ENCODE data around the gene PAM16. TPM values are rescaled to one million over a fixed set of nuclear protein-coding genes. Genes with fewer than 3 reads are reported as not detected.
A peak's percentile ranks its signal among the peaks of the same experiment; 100 is the strongest.

PAM16 gene
- total RNA-seq, 1 experiment from 2014 or later = 104 TPM

- DNase-seq (ENCODE audit: low read depth, low spot score) (no peak), ATAC-seq (no peak)
- ChIA-PET POLR2A (no interaction called here), CTCF (interaction anchor here (0.8 kb wide), 1 partner anchor 61 kb away, joined by 9 read pairs; no protein-coding TSS in a partner anchor)
- intact Hi-C loops (cut with micrococcal nuclease; ENCODE audit: unreplicated experiment) (no loop called here), in situ Hi-C loops (cut with HindIII; ENCODE audit: low pct_unique_long_range_greater_than_20kb, low sequenced_read_pairs) (no loop called here)
- Histone ChIP-seq H3K4me3 (ENCODE audit: low read depth in 2 of 2, low read length in 2 of 2) (no peak overlapping the region), H3K4me1 (ENCODE audit: control insufficient read depth, insufficient read depth, low read length) (peaks cover 71% of the 10 kb centered on the region), H3K9me3 (ENCODE audit: control insufficient read depth, insufficient read depth, low read depth, low read length) (no peaks in the 10 kb centered on the region), H3K27me3 (ENCODE audit: control insufficient read depth, insufficient read depth, low read length) (no peaks in the 10 kb centered on the region), H3K27ac (ENCODE audit: low read length) (no peak overlapping the region), H3K36me3 (ENCODE audit: control insufficient read depth, insufficient read depth, low read length) (no peaks in the 10 kb centered on the region; the same call in 1 of the 2 replicates)
- TF ChIP-seq TCF7L2 (IDR thresholded peaks at IDR 0.05; ENCODE audit: low read depth, low read length) = no peak
- no peak for TF ChIP-seq REST (IDR thresholded peaks at IDR 0.05; ENCODE audit: insufficient read depth in 1 of 2, low read depth in 2 of 2, low read length in 1 of 2)
- no peak for TF ChIP-seq CTCF (IDR thresholded peaks at IDR 0.05)
- no peak for TF ChIP-seq SIN3A (IDR thresholded peaks at IDR 0.05; ENCODE audit: borderline replicate concordance, insufficient read depth, low read depth, low read length)
- TF ChIP-seq POLR2AphosphoS5 (IDR thresholded peaks at IDR 0.05; ENCODE audit: low read depth, low read length) = no peak; the same call in 1 of the 2 replicates
- no TSS peak for BruUV-seq (replicated peaks)
These were observed 9.9 kb downstream of the PAM16 start for GRCh38 chr16:4341250-4341649.

DNA sequence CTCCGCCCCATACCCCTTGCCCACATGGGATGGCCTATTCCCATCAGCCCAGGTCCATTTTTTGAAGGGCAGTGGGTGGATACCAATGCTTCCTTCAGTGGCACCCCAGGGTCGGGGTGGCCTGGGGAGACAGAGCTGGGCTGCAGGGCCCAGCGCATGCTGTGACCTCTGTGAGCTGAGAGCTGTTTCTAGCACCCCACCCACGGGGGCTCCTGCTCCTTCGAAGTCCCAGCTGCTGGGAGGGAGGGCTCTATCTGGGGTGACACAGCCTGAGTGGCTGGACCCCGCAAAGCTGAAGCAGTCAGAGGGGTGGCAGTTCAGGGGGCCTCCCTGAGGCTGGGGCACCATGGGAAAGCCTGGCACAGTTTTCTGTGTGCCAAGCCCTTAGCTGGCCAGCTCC lies 10.7 kb downstream of the PAM16 start:
- no peak for DNase-seq (ENCODE audit: low read depth, low spot score)
- BruUV-seq (replicated peaks) = no TSS peak
- in situ Hi-C loops (cut with HindIII; ENCODE audit: low pct_unique_long_range_greater_than_20kb, low sequenced_read_pairs) (no loop called here), intact Hi-C loops (cut with micrococcal nuclease; ENCODE audit: unreplicated experiment) (no loop called here)
- TF ChIP-seq SIN3A (IDR thresholded peaks at IDR 0.05; ENCODE audit: borderline replicate concordance, insufficient read depth, low read depth, low read length) = no peak
- no peak for TF ChIP-seq POLR2AphosphoS5 (IDR thresholded peaks at IDR 0.05; ENCODE audit: low read depth, low read length)
- no peak for TF ChIP-seq REST (IDR thresholded peaks at IDR 0.05; ENCODE audit: insufficient read depth in 1 of 2, low read depth in 2 of 2, low read length in 1 of 2)
- TF ChIP-seq CTCF (IDR thresholded peaks at IDR 0.05) = no peak
- no peak for TF ChIP-seq TCF7L2 (IDR thresholded peaks at IDR 0.05; ENCODE audit: low read depth, low read length)
- Histone ChIP-seq H3K36me3 (ENCODE audit: control insufficient read depth, insufficient read depth, low read length) (no peaks in the 10 kb centered on the region; the same call in 1 of the 2 replicates), H3K4me3 (ENCODE audit: low read depth in 2 of 2, low read length in 2 of 2) (no peak overlapping the region), H3K27ac (ENCODE audit: low read length) (0 out of 2 replicates have a peak overlapping the region, but pooled peaks have one; percentile 80), H3K4me1 (ENCODE audit: control insufficient read depth, insufficient read depth, low read length) (peaks cover 64% of the 10 kb centered on the region), H3K9me3 (ENCODE audit: control insufficient read depth, insufficient read depth, low read depth, low read length) (no peaks in the 10 kb centered on the region), H3K27me3 (ENCODE audit: control insufficient read depth, insufficient read depth, low read length) (no peaks in the 10 kb centered on the region)
- CTCF ChIA-PET = interaction anchor here (0.5 to 2.5 kb wide), 6 partner anchors 25 to 64 kb away, joined by 3 to 12 read pairs (median 6); partner anchors contain the start of gene GLIS2
- ATAC-seq = no peak
- POLR2A ChIA-PET = no interaction called here

Measured in Panc1 (cell line).